BE2C (cell line): Measurements from ENCODE around the gene CAPRIN1.
"Not testable (repeated sequence)": the region's sequence is repeated elsewhere in the genome, so short reads cannot be mapped to it uniquely, and the experiment has no call there.

ENCODE experiments used
- DNase-seq: peaks from one replicate; pipeline ENCODE4 v3.0.0-alpha.2; 2020
- H3K27me3 ChIP-seq: fragments of 250-450 bp; sonication (Bioruptor Pico); 2 replicates; pipeline ENCODE4 v1.5.1; 2020; ENCODE audit warnings: mild to moderate bottlenecking
- H3K36me3 ChIP-seq: fragments of 250-450 bp; sonication (Bioruptor Pico); 2 replicates; pipeline ENCODE4 v1.5.1; 2020; ENCODE audit warnings: mild to moderate bottlenecking
- H3K4me1 ChIP-seq: fragments of 250-450 bp; sonication (Bioruptor Pico); 2 replicates; pipeline ENCODE4 v1.5.1; 2020
- H3K4me3 ChIP-seq: 2 replicates; pipeline ENCODE4 v1.5.1; 2011; ENCODE audit warnings: low read depth, low read length
- H3K9me3 ChIP-seq: fragments of 250-450 bp; sonication (Bioruptor Pico); 2 replicates; pipeline ENCODE4 v1.5.1; 2020
- CTCF ChIP-seq: IDR thresholded peaks from 2 replicates; pipeline ENCODE4 v1.5.1; 2012; ENCODE audit warnings: mild to moderate bottlenecking, low read depth, low read length

Gene CAPRIN1

GRCh38 chr11:34091825-34092224 lies 40.3 kb downstream of the CAPRIN1 start:
- Histone ChIP-seq H3K36me3 (peaks cover 58% of the 10 kb centered on the region), H3K4me3 (no peak overlapping the region), H3K4me1 (no peaks in the 10 kb centered on the region), H3K9me3 (no peaks in the 10 kb centered on the region), H3K27me3 (no peaks in the 10 kb centered on the region)
- DNase-seq: no peak
- no peak for TF ChIP-seq CTCF

GRCh38 chr11:34094900-34095299 lies 43.4 kb downstream of the CAPRIN1 start:
- H3K9me3 ChIP-seq, H3K4me3 ChIP-seq, H3K27me3 ChIP-seq, DNase-seq, H3K4me1 ChIP-seq: not testable (repeated sequence)
- H3K36me3 ChIP-seq: peaks cover 60% of the 10 kb centered on the region

- no peak for TF ChIP-seq CTCF
- no peaks in the 10 kb centered on the region for H3K9me3 ChIP-seq
- H3K27me3 ChIP-seq: no peaks in the 10 kb centered on the region
- H3K4me3 ChIP-seq: no peak overlapping the region
- no peaks in the 10 kb centered on the region for H3K4me1 ChIP-seq
- no peak for DNase-seq
- H3K36me3 ChIP-seq: peaks cover 45% of the 10 kb centered on the region
Measured at GRCh38 chr11:34098813-34099212, 47.3 kb downstream of the CAPRIN1 start.

- no peaks in the 10 kb centered on the region for H3K9me3 ChIP-seq
- DNase-seq: no peak
- TF ChIP-seq CTCF: no peak
- H3K4me3 ChIP-seq: peak overlapping the region; percentile 86
- peaks cover 16% of the 10 kb centered on the region for H3K36me3 ChIP-seq
- H3K27me3 ChIP-seq: no peaks in the 10 kb centered on the region
- no peaks in the 10 kb centered on the region for H3K4me1 ChIP-seq
Measured at GRCh38 chr11:34104680-34105078, 53.1 kb downstream of the CAPRIN1 start.

GRCh38 chr11:34105079-34105956 lies 53.8 kb downstream of the CAPRIN1 start, which contains the start of gene NAT10:
Gene NAT10, plus strand, starts transcription at chr11:34105629. Its CDS starts 2,597 bp downstream, at chr11:34108226.
- DNase-seq: peak; percentile 92
- Histone ChIP-seq H3K4me1 (no peaks in the 10 kb centered on the region), H3K9me3 (no peaks in the 10 kb centered on the region), H3K4me3 (peak within 1 kb of the TSS; percentile 86), H3K36me3 (peaks cover 11% of the 10 kb centered on the region), H3K27me3 (no peaks in the 10 kb centered on the region)
- TF ChIP-seq CTCF: no peak; the same call in 1 of the 2 replicates

GRCh38 chr11:34105957-34106504 lies 54.5 kb downstream of the CAPRIN1 start:
- Histone ChIP-seq H3K9me3 (no peaks in the 10 kb centered on the region), H3K4me1 (no peaks in the 10 kb centered on the region), H3K27me3 (no peaks in the 10 kb centered on the region), H3K4me3 (peak overlapping the region; percentile 86), H3K36me3 (peaks cover 12% of the 10 kb centered on the region)
- TF ChIP-seq CTCF: no peak
- no peak for DNase-seq
